Measurements from ENCODE around the gene DNAH2.

- TF ChIP-seq CTCF (conservative IDR thresholded peaks at IDR 0.05; ENCODE audit: low read length), result no peak
- TF ChIP-seq EZH2phosphoT487 (IDR thresholded peaks at IDR 0.05; ENCODE audit: borderline replicate concordance, low read depth, low read length), result no peak
Measured at GRCh38 chr17:7854851-7855659, 137.5 kb downstream of the DNAH2 start, which contains the start of gene TMEM88.
